ENCODE measurements around the gene MANSC4.

The MANSC4 gene

GRCh38 chr12:27800819-27801218 is 20.8 kb upstream of the MANSC4 start:
- no peak for DNase-seq (ENCODE audit: low read depth)

GRCh38 chr12:27797301-27798025 is 17.4 kb upstream of the MANSC4 start:
- no peak for DNase-seq (ENCODE audit: low read depth)

GRCh38 chr12:27796128-27796527 is 16.1 kb upstream of the MANSC4 start:
- no peak for DNase-seq (ENCODE audit: low read depth)

GRCh38 chr12:27794818-27795584 is 15.0 kb upstream of the MANSC4 start:
- DNase-seq (ENCODE audit: low read depth), result no peak

GRCh38 chr12:27790179-27790578 is 10.1 kb upstream of the MANSC4 start:
- DNase-seq (ENCODE audit: low read depth), result no peak

- DNase-seq (ENCODE audit: low read depth), result peak; percentile 11
Observed at GRCh38 chr12:27787559-27787958, 7.5 kb upstream of the MANSC4 start.

GRCh38 chr12:27785882-27786570 is 6.0 kb upstream of the MANSC4 start:
- DNase-seq (ENCODE audit: low read depth), result peak; percentile 53

GRCh38 chr12:27782481-27782880 is 2.4 kb upstream of the MANSC4 start:
- DNase-seq (ENCODE audit: low read depth), result no peak

GRCh38 chr12:27781680-27782079 is 1.6 kb upstream of the MANSC4 start:
- DNase-seq (ENCODE audit: low read depth), result no peak

GRCh38 chr12:27780612-27781408 is 774 bp upstream of the MANSC4 start:
- DNase-seq (ENCODE audit: low read depth), result no peak

GRCh38 chr12:27779416-27779919 is 568 bp downstream of the MANSC4 start:
- DNase-seq (ENCODE audit: low read depth), result no peak

GRCh38 chr12:27778206-27778605 is 1.8 kb downstream of the MANSC4 start:
- DNase-seq (ENCODE audit: low read depth), result no peak

GRCh38 chr12:27777141-27777540 is 2.9 kb downstream of the MANSC4 start:
- no peak for DNase-seq (ENCODE audit: low read depth)

- no peak for DNase-seq (ENCODE audit: low read depth)
Observed at GRCh38 chr12:27772328-27773049, 7.5 kb downstream of the MANSC4 start.

- DNase-seq (ENCODE audit: low read depth), result no peak
Observed at GRCh38 chr12:27771481-27772327, 8.3 kb downstream of the MANSC4 start.

- DNase-seq (ENCODE audit: low read depth), result no peak
Observed at GRCh38 chr12:27769142-27769673, 10.8 kb downstream of the MANSC4 start.

- no peak for DNase-seq (ENCODE audit: low read depth)
Observed at GRCh38 chr12:27766587-27766986, 13.4 kb downstream of the MANSC4 start.

- DNase-seq (ENCODE audit: low read depth), result no peak
Observed at GRCh38 chr12:27762757-27763156, 17.3 kb downstream of the MANSC4 start.

- DNase-seq (ENCODE audit: low read depth), result no peak
Observed at GRCh38 chr12:27756670-27757195, 23.3 kb downstream of the MANSC4 start.

- DNase-seq (ENCODE audit: low read depth), result no peak
Observed at GRCh38 chr12:27754795-27755194, 25.2 kb downstream of the MANSC4 start.

Data from non-pigmented ciliary epithelial cell (primary cell).